ENCODE results near the gene TUBB2B. TPM values are rescaled to one million over a fixed set of nuclear protein-coding genes. Genes with fewer than 3 reads are reported as not detected.
"Not testable (repeated sequence)": the region's sequence is repeated elsewhere in the genome, so short reads cannot be mapped to it uniquely, and the experiment has no call there.

Gene TUBB2B
- total RNA-seq, 1 experiment from 2014 or later: 26.7 TPM

GRCh38 chr6:3210024-3210610 is 17.3 kb downstream of the TUBB2B start:
- no peak for DNase-seq (ENCODE audit: low read depth)

- DNase-seq (ENCODE audit: low read depth): peak; percentile 98
Observed at GRCh38 chr6:3209114-3210023, 18.1 kb downstream of the TUBB2B start.

GRCh38 chr6:3208775-3209113 is 18.7 kb downstream of the TUBB2B start:
- DNase-seq (ENCODE audit: low read depth): no peak

- DNase-seq (ENCODE audit: low read depth): peak; percentile 92
Observed at GRCh38 chr6:3208098-3208774, 19.2 kb downstream of the TUBB2B start.

- DNase-seq (ENCODE audit: low read depth): no peak
Observed at GRCh38 chr6:3206339-3207015, 21.0 kb downstream of the TUBB2B start.

- DNase-seq (ENCODE audit: low read depth): peak; percentile 87
Observed at GRCh38 chr6:3205913-3206312, 21.5 kb downstream of the TUBB2B start.

- no peak for DNase-seq (ENCODE audit: low read depth)
Observed at GRCh38 chr6:3204921-3205320, 22.5 kb downstream of the TUBB2B start.

- peak; percentile 49 for DNase-seq (ENCODE audit: low read depth)
Observed at GRCh38 chr6:3202999-3203696, 24.3 kb downstream of the TUBB2B start.

GRCh38 chr6:3201388-3201787 is 26.1 kb downstream of the TUBB2B start:
- no peak for DNase-seq (ENCODE audit: low read depth)

GRCh38 chr6:3200682-3201081 is 26.8 kb downstream of the TUBB2B start:
- no peak for DNase-seq (ENCODE audit: low read depth)

GRCh38 chr6:3199382-3199781 is 28.1 kb downstream of the TUBB2B start:
- no peak for DNase-seq (ENCODE audit: low read depth)

GRCh38 chr6:3197734-3198133 is 29.7 kb downstream of the TUBB2B start:
- DNase-seq (ENCODE audit: low read depth): not testable (repeated sequence)

- DNase-seq (ENCODE audit: low read depth): peak; percentile 26
Observed at GRCh38 chr6:3196770-3197169, 30.7 kb downstream of the TUBB2B start.

- peak; percentile 91 for DNase-seq (ENCODE audit: low read depth)
Observed at GRCh38 chr6:3195695-3196497, 31.6 kb downstream of the TUBB2B start.

- no peak for DNase-seq (ENCODE audit: low read depth)
Observed at GRCh38 chr6:3195420-3195694, 32.1 kb downstream of the TUBB2B start.

- DNase-seq (ENCODE audit: low read depth): peak; percentile 85
Observed at GRCh38 chr6:3194535-3195419, 32.7 kb downstream of the TUBB2B start.

- no peak for DNase-seq (ENCODE audit: low read depth)
Observed at GRCh38 chr6:3193102-3193849, 34.2 kb downstream of the TUBB2B start.

- DNase-seq (ENCODE audit: low read depth): no peak
Observed at GRCh38 chr6:3190779-3191178, 36.7 kb downstream of the TUBB2B start.

- no peak for DNase-seq (ENCODE audit: low read depth)
Observed at GRCh38 chr6:3190056-3190455, 37.4 kb downstream of the TUBB2B start.

Data from RPMI7951 (cell line).